Endodermal cell (in vitro differentiated cells): ENCODE measurements around the gene COLQ. TPM values are rescaled to one million over a fixed set of nuclear protein-coding genes. Genes with fewer than 3 reads are reported as not detected.

ENCODE experiments used
- DNase-seq: peaks from one replicate; pipeline ENCODE4 v3.0.0-alpha.2; 2017
- H3K27ac ChIP-seq: 2 replicates; pipeline ENCODE4 v1.5.1; 2013; ENCODE audit warnings: mild to moderate bottlenecking, low read depth, low read length, moderate library complexity
- H3K27me3 ChIP-seq: 2 replicates; pipeline ENCODE4 v1.6.1; 2013; ENCODE audit warnings: mild to moderate bottlenecking, low read length, moderate library complexity; ENCODE audit not compliant: insufficient read depth, control insufficient read depth, poor library complexity, severe bottlenecking
- H3K36me3 ChIP-seq: 2 replicates; pipeline ENCODE4 v1.7.0; 2013; ENCODE audit warnings: mild to moderate bottlenecking, low read length, moderate library complexity; ENCODE audit not compliant: control insufficient read depth, insufficient read depth
- H3K4me1 ChIP-seq: one replicate; pipeline ENCODE4 v1.7.0; 2013; ENCODE audit warnings: low read length; ENCODE audit not compliant: control insufficient read depth, insufficient read depth
- H3K4me3 ChIP-seq: 2 replicates; pipeline ENCODE4 v1.5.1; 2013; ENCODE audit warnings: mild to moderate bottlenecking, low read length, moderate library complexity
- H3K9ac ChIP-seq: 2 replicates; pipeline ENCODE4 v1.6.1; 2013; ENCODE audit warnings: mild to moderate bottlenecking, low read length, moderate library complexity; ENCODE audit not compliant: poor library complexity, severe bottlenecking; ENCODE audit errors: extremely low read depth
- H3K9me3 ChIP-seq: 2 replicates; pipeline ENCODE4 v1.6.1; 2013; ENCODE audit warnings: mild to moderate bottlenecking, low read length, moderate library complexity; ENCODE audit not compliant: control insufficient read depth
- H3K27ac Mint-ChIP-seq: 2 replicates; pipeline ENCODE4 v1.8.0; 2020; ENCODE audit warnings: mixed read lengths
- H3K27me3 Mint-ChIP-seq: 2 replicates; pipeline ENCODE4 v1.8.0; 2021; ENCODE audit warnings: mild to moderate bottlenecking, mixed read lengths; ENCODE audit not compliant: insufficient read depth
- H3K36me3 Mint-ChIP-seq: 2 replicates; pipeline ENCODE4 v1.8.0; 2020; ENCODE audit warnings: low read depth, mixed read lengths
- H3K4me1 Mint-ChIP-seq: 2 replicates; pipeline ENCODE4 v1.8.0; 2020; ENCODE audit warnings: mixed read lengths
- H3K4me3 Mint-ChIP-seq: 2 replicates; pipeline ENCODE4 v1.8.0; 2020; ENCODE audit warnings: mild to moderate bottlenecking, moderate library complexity, mixed read lengths
- H3K9me3 Mint-ChIP-seq: 2 replicates; pipeline ENCODE4 v1.8.0; 2020; ENCODE audit warnings: mild to moderate bottlenecking, mixed read lengths
- CTCF ChIP-seq: fragments of 200-600 bp; sonication (generic); conservative IDR thresholded peaks from 2 replicates; pipeline ENCODE4 v1.5.0; 2021; ENCODE audit warnings: antibody characterized with exemption, mild to moderate bottlenecking
- WGBS, 2 experiments: methylation state at CpG; one replicate each; pipeline versions ENCODE4 v1.1.5 to v1.1.7; 2013; ENCODE audit warnings: missing lambda C conversion rate in 2 of 2, mixed read lengths in 1 of 2; ENCODE audit not compliant: insufficient coverage in 1 of 2, insufficient read length in 1 of 2; 5-methylcytosine and 5-hydroxymethylcytosine counted together
- long read RNA-seq, 4 experiments: library from polyadenylated mRNA in 2 of 4; library from RNA in 1 of 4; library from capped mRNA in 1 of 4; stranded (forward) in 3 of 4; unstranded in 1 of 4; transcript quantifications; one replicate each; pipeline ENCODE4 v2.0.0, GENCODE V29; 2020 to 2021; ENCODE audit warnings: inconsistent platforms in 1 of 4
- polyA plus RNA-seq, 2 experiments: library from polyadenylated mRNA; stranded (reverse); fragments of 50-300 nt; gene quantifications; one replicate each; pipeline ENCODE4 v1.2.3, GENCODE V29; 2013
- total RNA-seq, 2 donors: library from RNA; stranded (reverse); fragmentation: NEBNext Ultra II Directional in 1 of 2; extraction: Animal tissue kit (Norgen Biotek cat#: 25700) in 1 of 2; gene quantifications; 2 replicates in 1 of 2; 3 replicates in 1 of 2; pipeline ENCODE4 v1.2.1, GENCODE V29; 2021

COLQ gene
- 1 to 10 TPM; 3.1 to 7.3 TPM for total RNA-seq
- 3.9 TPM for polyA plus RNA-seq (2013, experiment 1 of 2)
- 4.0 TPM for polyA plus RNA-seq (2013, experiment 2 of 2)
- long read RNA-seq, experiment 1, partial matches to known transcripts = 1 of 1 reads
- long read RNA-seq, experiment 1, other reads (novel, unspliced or antisense) = 0 of 1 reads
- long read RNA-seq, experiment 2, partial matches to known transcripts = 2 of 2 reads
- long read RNA-seq, experiment 2, other reads (novel, unspliced or antisense) = 0 of 2 reads
- long read RNA-seq, experiment 3, partial matches to known transcripts = 1 of 38 reads
- long read RNA-seq, experiment 3, other reads (novel, unspliced or antisense) = 37 of 38 reads
- long read RNA-seq, experiment 4, partial matches to known transcripts = 0 of 2 reads
- long read RNA-seq, experiment 4, other reads (novel, unspliced or antisense) = 2 of 2 reads

- H3K9ac ChIP-seq = no peak within 1 kb of the TSS
- no peaks in the 10 kb centered on the region for H3K36me3 ChIP-seq
- no peak within 1 kb of the TSS for H3K27ac Mint-ChIP-seq
- H3K4me3 ChIP-seq = no peak within 1 kb of the TSS
- no peak for TF ChIP-seq CTCF
- H3K4me1 ChIP-seq = no peaks in the 10 kb centered on the region
- no peaks in the 10 kb centered on the region for H3K27me3 ChIP-seq
- H3K4me3 Mint-ChIP-seq = no peak within 1 kb of the TSS
- H3K9me3 ChIP-seq = no peaks in the 10 kb centered on the region
- WGBS, 2 experiments = 93% methylated on average over 2 of the region's 6 CpGs; no CpG with 5 or more reads in 1 of the 2 experiments
- DNase-seq = peak; percentile 71
- H3K36me3 Mint-ChIP-seq = no peaks in the 10 kb centered on the region
- no peak within 1 kb of the TSS for H3K27ac ChIP-seq
- no peaks in the 10 kb centered on the region for H3K9me3 Mint-ChIP-seq
- no peaks in the 10 kb centered on the region for H3K27me3 Mint-ChIP-seq
- peaks cover 16% of the 10 kb centered on the region for H3K4me1 Mint-ChIP-seq
These were observed at the start of gene COLQ for GRCh38 chr3:15521573-15521965. Gene COLQ, minus strand, starts transcription at chr3:15521706. Its CDS starts 81 bp downstream, at chr3:15521625.

GRCh38 chr3:15563190-15563589 lies 41.7 kb upstream of the COLQ start:
- Mint-ChIP-seq H3K4me1 (no peaks in the 10 kb centered on the region), H3K4me3 (no peak overlapping the region), H3K27me3 (no peaks in the 10 kb centered on the region), H3K9me3 (no peaks in the 10 kb centered on the region), H3K36me3 (peaks cover 61% of the 10 kb centered on the region), H3K27ac (no peak overlapping the region)
- no peaks in the 10 kb centered on the region for H3K9me3 ChIP-seq
- H3K4me1 ChIP-seq = no peaks in the 10 kb centered on the region
- no peak for DNase-seq
- 86% methylated on average over 1 of the region's 1 CpG; no CpG with 5 or more reads in 1 of the 2 experiments for WGBS, 2 experiments
- H3K9ac ChIP-seq = no peak overlapping the region
- no peak overlapping the region for H3K27ac ChIP-seq
- TF ChIP-seq CTCF = no peak
- no peak overlapping the region for H3K4me3 ChIP-seq
- H3K36me3 ChIP-seq = peaks cover 66% of the 10 kb centered on the region
- H3K27me3 ChIP-seq = no peaks in the 10 kb centered on the region

- peaks cover 55% of the 10 kb centered on the region for H3K36me3 Mint-ChIP-seq
These were observed 41.1 kb upstream of the COLQ start for GRCh38 chr3:15562560-15562959.

More at GRCh38 chr3:15562560-15562959, 41.1 kb upstream of the COLQ start:
- no peaks in the 10 kb centered on the region for H3K9me3 ChIP-seq
- TF ChIP-seq CTCF = no peak
- H3K4me1 ChIP-seq = no peaks in the 10 kb centered on the region
- H3K27me3 ChIP-seq = no peaks in the 10 kb centered on the region
- Mint-ChIP-seq H3K27ac (no peak overlapping the region), H3K4me1 (no peaks in the 10 kb centered on the region), H3K4me3 (no peak overlapping the region), H3K27me3 (no peaks in the 10 kb centered on the region), H3K9me3 (no peaks in the 10 kb centered on the region)
- H3K9ac ChIP-seq = no peak overlapping the region
- no peak overlapping the region for H3K4me3 ChIP-seq
- no peak for DNase-seq
- no peak overlapping the region for H3K27ac ChIP-seq
- H3K36me3 ChIP-seq = peaks cover 60% of the 10 kb centered on the region
- 83 to 95% methylated on average over 5 of the region's 5 CpGs for WGBS, 2 experiments
